ENCODE measurements around the gene RIPPLY3.

RIPPLY3 gene

GRCh38 chr21:37061926-37062592, 55.6 kb downstream of the RIPPLY3 start:
- DNase-seq (ENCODE audit: low read depth), result no peak

GRCh38 chr21:37062593-37062935, 56.1 kb downstream of the RIPPLY3 start:
- DNase-seq (ENCODE audit: low read depth), result no peak

- DNase-seq (ENCODE audit: low read depth), result no peak
Observed at GRCh38 chr21:37063433-37063832, 56.9 kb downstream of the RIPPLY3 start.

- DNase-seq (ENCODE audit: low read depth), result no peak
Observed at GRCh38 chr21:37064841-37065240, 58.3 kb downstream of the RIPPLY3 start.

- DNase-seq (ENCODE audit: low read depth), result no peak
Observed at GRCh38 chr21:37065561-37066177, 59.2 kb downstream of the RIPPLY3 start.

Measured in stimulated activated CD8-positive, alpha-beta memory T cell treated with anti-CD3 and anti-CD28 coated beads, Interleukin-7, amount 100 ng/mL, for 24 hours (primary cell).